Lung (tissue), 12 donors: Measurements from ENCODE around the gene RRM2. TPM values are rescaled to one million over a fixed set of nuclear protein-coding genes. Genes with fewer than 3 reads are reported as not detected.

Source experiments
- ATAC-seq: fragments of 200-7000 bp; cut with Tn5 transposase; one replicate; pipeline ENCODE4 v1.9.1; 2020; ENCODE audit warnings: moderate number of reproducible peaks; ENCODE audit not compliant: insufficient read depth, low FRiP score
- DNase-seq, 3 donors: peaks; one replicate each; pipeline ENCODE4 v3.0.0-alpha.2; 2013 to 2017
- H3K27ac ChIP-seq, 2 donors: one replicate each; pipeline ENCODE4 v1.5.1; 2013; ENCODE audit warnings: mild to moderate bottlenecking in 2 of 2, moderate library complexity in 2 of 2, control low read depth in 1 of 2, inconsistent platforms in 1 of 2, low read depth in 1 of 2, low read length in 1 of 2
- H3K27me3 ChIP-seq, 3 donors: one replicate each; pipeline ENCODE4 v1.5.1; 2013; ENCODE audit warnings: low read length in 2 of 3; ENCODE audit not compliant: control insufficient read depth in 3 of 3, insufficient read depth in 3 of 3
- H3K36me3 ChIP-seq, 4 donors: one replicate each; pipeline ENCODE4 v1.5.1; 2013; ENCODE audit warnings: low read length in 4 of 4, mild to moderate bottlenecking in 1 of 4, moderate library complexity in 1 of 4; ENCODE audit not compliant: control insufficient read depth in 4 of 4, insufficient read depth in 4 of 4
- H3K4me1 ChIP-seq, 5 donors: one replicate each; pipeline ENCODE4 v1.5.1; 2013; ENCODE audit warnings: low read length in 5 of 5, mild to moderate bottlenecking in 2 of 5, moderate library complexity in 1 of 5; ENCODE audit not compliant: control insufficient read depth in 5 of 5, insufficient read depth in 5 of 5
- H3K4me3 ChIP-seq: one replicate; pipeline ENCODE4 v1.5.1; 2013; ENCODE audit warnings: mild to moderate bottlenecking, control low read depth, moderate library complexity
- H3K9ac ChIP-seq, 2 donors: one replicate each; pipeline ENCODE4 v1.5.1; 2013; ENCODE audit warnings: low read length in 2 of 2, control low read depth in 1 of 2; ENCODE audit not compliant: insufficient read depth in 1 of 2
- H3K9me3 ChIP-seq, 4 donors: one replicate each; pipeline ENCODE4 v1.5.1; 2013; ENCODE audit warnings: low read length in 3 of 4, mild to moderate bottlenecking in 1 of 4, moderate library complexity in 1 of 4; ENCODE audit not compliant: control insufficient read depth in 4 of 4, insufficient read depth in 3 of 4
- CTCF ChIP-seq: IDR thresholded peaks from 2 replicates; pipeline ENCODE4 v1.5.1; 2012; ENCODE audit warnings: mild to moderate bottlenecking; ENCODE audit errors: control extremely low read depth, extremely low read depth
- WGBS, 2 donors: extraction: QIAGEN DNeasy Blood & Tissue Kit; methylation state at CpG; one replicate each; pipeline ENCODE4 v1.1.7; 2013; 5-methylcytosine and 5-hydroxymethylcytosine counted together
- polyA plus RNA-seq, 2 donors: library from polyadenylated mRNA; stranded (reverse); fragments of 200-250 nt; gene quantifications; one replicate each; pipeline ENCODE4 v1.2.1, GENCODE V29; 2013
- total RNA-seq, 2 donors: library from RNA; depleted of rRNA in 1 of 2; stranded (reverse); fragments of >200 nt in 1 of 2; gene quantifications; one replicate each; pipeline ENCODE4 v1.2.1, GENCODE V29; 2014 to 2021
- donor health status: control.
- donor health status: control.
- donor health status: Bipolar disorder and iron deficiency.
- donor health status: healthy.
- donor health status: DM: yes; HTN: yes; CAD: no.

The RRM2 gene
- total and polyA plus RNA-seq, 4 donors = 4.8 to 15.6 (median 5.7) TPM

GRCh38 chr2:10148268-10148667 is 25.7 kb downstream of the RRM2 start:
- no peak overlapping the region for H3K9ac ChIP-seq
- H3K27me3 ChIP-seq = no peaks in the 10 kb centered on the region
- H3K4me3 ChIP-seq = no peak overlapping the region
- no peak for TF ChIP-seq CTCF
- DNase-seq (no peak), ATAC-seq (no peak)
- H3K36me3 ChIP-seq = peaks cover 0 to 5% (median 0%) of the 10 kb centered on the region in 4 donors
- no peaks in the 10 kb centered on the region for H3K9me3 ChIP-seq
- H3K27ac ChIP-seq = no peak overlapping the region
- peaks cover 0 to 10% (median 0%) of the 10 kb centered on the region in 5 donors for H3K4me1 ChIP-seq

DNA sequence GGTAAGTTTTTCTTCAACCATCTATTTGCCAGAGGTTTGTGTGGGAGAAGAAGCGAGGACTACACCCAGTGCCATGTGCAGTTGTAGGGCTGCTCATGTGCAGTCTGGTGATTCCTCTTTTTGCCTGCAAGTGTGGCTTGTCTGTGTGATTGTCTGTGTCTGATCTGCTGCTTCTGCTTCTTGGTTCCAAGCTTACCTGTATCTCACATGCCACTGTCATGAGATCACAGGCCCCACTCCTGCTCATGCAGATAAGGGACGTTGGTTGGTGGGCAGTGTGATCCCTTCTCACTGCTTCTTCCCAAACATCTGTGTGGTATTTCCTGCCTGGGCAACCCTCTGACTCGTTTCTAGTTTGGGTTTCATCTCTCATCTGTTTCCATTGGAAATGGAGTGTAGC is 27.1 kb downstream of the RRM2 start:
- H3K36me3 ChIP-seq = peaks cover 0 to 5% (median 0%) of the 10 kb centered on the region in 4 donors
- TF ChIP-seq CTCF = no peak
- WGBS, 2 donors = 52 to 66% methylated on average over 3 of the region's 3 CpGs
- no peaks in the 10 kb centered on the region for H3K27me3 ChIP-seq
- ATAC-seq (no peak), DNase-seq (no peak)
- no peak overlapping the region for H3K9ac ChIP-seq
- no peak overlapping the region for H3K4me3 ChIP-seq
- H3K9me3 ChIP-seq = no peaks in the 10 kb centered on the region
- H3K27ac ChIP-seq = no peak overlapping the region
- H3K4me1 ChIP-seq = peaks cover 0 to 7% (median 0%) of the 10 kb centered on the region in 5 donors

DNA sequence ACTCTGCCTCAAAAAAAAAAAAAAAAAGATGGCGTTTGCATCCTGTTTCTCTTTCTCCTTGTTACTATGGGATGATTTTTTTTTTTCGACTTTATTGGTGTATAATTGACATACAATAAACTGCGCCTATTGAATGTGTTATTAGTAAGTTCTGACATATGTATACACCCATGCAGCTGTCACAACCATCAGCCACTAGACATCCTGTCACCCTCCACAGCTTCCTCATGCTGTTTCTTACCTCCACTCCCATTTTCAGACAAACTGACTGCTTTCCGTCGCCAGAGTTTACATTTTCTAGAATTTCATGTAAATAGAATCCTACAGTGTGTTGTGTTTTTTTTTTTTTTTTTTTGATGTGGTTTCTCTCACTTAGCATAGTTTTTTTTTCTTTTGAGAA is 27.9 kb downstream of the RRM2 start:
- Histone ChIP-seq H3K27ac (no peak overlapping the region), H3K9ac (no peak overlapping the region), H3K36me3 (peaks cover 0 to under 1% (median 0%) of the 10 kb centered on the region in 4 donors), H3K4me1 (no peaks in the 10 kb centered on the region), H3K27me3 (no peaks in the 10 kb centered on the region), H3K4me3 (no peak overlapping the region), H3K9me3 (no peaks in the 10 kb centered on the region)
- 90 to 92% methylated on average over 5 of the region's 5 CpGs for WGBS, 2 donors
- no peak for ATAC-seq
- TF ChIP-seq CTCF = no peak
- DNase-seq = no peak

GRCh38 chr2:10151462-10151861 is 28.9 kb downstream of the RRM2 start:
- H3K27ac ChIP-seq = no peak overlapping the region
- TF ChIP-seq CTCF = no peak
- H3K9me3 ChIP-seq = no peaks in the 10 kb centered on the region
- ATAC-seq (no peak), DNase-seq (no peak)
- H3K36me3 ChIP-seq = peaks cover 0 to 6% (median 0%) of the 10 kb centered on the region in 4 donors
- no peak overlapping the region for H3K4me3 ChIP-seq
- 80 to 86% methylated on average over 5 of the region's 5 CpGs for WGBS, 2 donors
- no peaks in the 10 kb centered on the region for H3K4me1 ChIP-seq
- H3K27me3 ChIP-seq = no peaks in the 10 kb centered on the region
- H3K9ac ChIP-seq = no peak overlapping the region
